ENCODE data around the gene CARD18.

DNA sequence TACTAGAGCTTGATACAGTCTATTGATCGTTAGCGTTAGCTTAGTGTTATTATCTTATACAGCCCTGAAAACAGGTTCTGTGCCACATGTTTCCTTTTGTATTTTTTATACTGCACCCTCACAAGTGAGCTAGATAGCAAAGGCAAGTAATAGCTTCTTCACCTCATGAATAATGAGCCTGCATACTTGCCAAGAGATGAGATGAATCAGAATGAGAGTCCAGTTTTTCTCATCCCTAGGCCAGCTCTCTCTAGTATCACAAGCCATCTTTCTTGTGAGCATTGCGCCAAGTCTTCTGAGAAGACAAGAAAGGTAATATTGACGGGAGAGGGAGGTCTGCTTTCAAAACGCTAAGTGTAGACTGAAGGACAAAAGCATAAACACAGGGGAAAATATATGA is 8.7 kb upstream of the CARD18 start:
- TF ChIP-seq, protein P1, sequence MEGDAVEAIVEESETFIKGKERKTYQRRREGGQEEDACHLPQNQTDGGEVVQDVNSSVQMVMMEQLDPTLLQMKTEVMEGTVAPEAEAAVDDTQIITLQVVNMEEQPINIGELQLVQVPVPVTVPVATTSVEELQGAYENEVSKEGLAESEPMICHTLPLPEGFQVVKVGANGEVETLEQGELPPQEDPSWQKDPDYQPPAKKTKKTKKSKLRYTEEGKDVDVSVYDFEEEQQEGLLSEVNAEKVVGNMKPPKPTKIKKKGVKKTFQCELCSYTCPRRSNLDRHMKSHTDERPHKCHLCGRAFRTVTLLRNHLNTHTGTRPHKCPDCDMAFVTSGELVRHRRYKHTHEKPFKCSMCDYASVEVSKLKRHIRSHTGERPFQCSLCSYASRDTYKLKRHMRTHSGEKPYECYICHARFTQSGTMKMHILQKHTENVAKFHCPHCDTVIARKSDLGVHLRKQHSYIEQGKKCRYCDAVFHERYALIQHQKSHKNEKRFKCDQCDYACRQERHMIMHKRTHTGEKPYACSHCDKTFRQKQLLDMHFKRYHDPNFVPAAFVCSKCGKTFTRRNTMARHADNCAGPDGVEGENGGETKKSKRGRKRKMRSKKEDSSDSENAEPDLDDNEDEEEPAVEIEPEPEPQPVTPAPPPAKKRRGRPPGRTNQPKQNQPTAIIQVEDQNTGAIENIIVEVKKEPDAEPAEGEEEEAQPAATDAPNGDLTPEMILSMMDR (CRISPR knock-in tag; IDR thresholded peaks at IDR 0.05), result no peak
- TF ChIP-seq KLF9 (CRISPR knock-in tag; IDR thresholded peaks at IDR 0.05; ENCODE audit: low read depth) (no peak), ZNF225 (CRISPR knock-in tag; IDR thresholded peaks at IDR 0.05) (no peak), ZZZ3 (CRISPR knock-in tag; IDR thresholded peaks at IDR 0.05; ENCODE audit: borderline replicate concordance) (no peak), NR1H2 (CRISPR knock-in tag; IDR thresholded peaks at IDR 0.05; ENCODE audit: borderline replicate concordance, low read depth) (no peak), POLR2A (IDR thresholded peaks at IDR 0.05; ENCODE audit: insufficient read depth in 1 of 2, low read depth in 2 of 2, low read length in 2 of 2) (no peak), SKI (IDR thresholded peaks at IDR 0.05; ENCODE audit: partially characterized antibody) (no peak), GABPA (IDR thresholded peaks at IDR 0.05; ENCODE audit: low read depth, low read length) (no peak), GABPA (CRISPR knock-in tag; IDR thresholded peaks at IDR 0.05; ENCODE audit: low read depth) (no peak), MAZ (IDR thresholded peaks at IDR 0.05; ENCODE audit: borderline replicate concordance, low read depth, low read length) (no peak), MAZ (CRISPR knock-in tag; IDR thresholded peaks at IDR 0.05; ENCODE audit: low read depth) (no peak), ZNF598 (CRISPR knock-in tag; IDR thresholded peaks at IDR 0.05; ENCODE audit: borderline replicate concordance) (no peak)
- TF ChIP-seq, protein P2, sequence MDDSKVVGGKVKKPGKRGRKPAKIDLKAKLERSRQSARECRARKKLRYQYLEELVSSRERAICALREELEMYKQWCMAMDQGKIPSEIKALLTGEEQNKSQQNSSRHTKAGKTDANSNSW (CRISPR knock-in tag; IDR thresholded peaks at IDR 0.05; ENCODE audit: borderline replicate concordance), result no peak
- TF ChIP-seq, protein P3, sequence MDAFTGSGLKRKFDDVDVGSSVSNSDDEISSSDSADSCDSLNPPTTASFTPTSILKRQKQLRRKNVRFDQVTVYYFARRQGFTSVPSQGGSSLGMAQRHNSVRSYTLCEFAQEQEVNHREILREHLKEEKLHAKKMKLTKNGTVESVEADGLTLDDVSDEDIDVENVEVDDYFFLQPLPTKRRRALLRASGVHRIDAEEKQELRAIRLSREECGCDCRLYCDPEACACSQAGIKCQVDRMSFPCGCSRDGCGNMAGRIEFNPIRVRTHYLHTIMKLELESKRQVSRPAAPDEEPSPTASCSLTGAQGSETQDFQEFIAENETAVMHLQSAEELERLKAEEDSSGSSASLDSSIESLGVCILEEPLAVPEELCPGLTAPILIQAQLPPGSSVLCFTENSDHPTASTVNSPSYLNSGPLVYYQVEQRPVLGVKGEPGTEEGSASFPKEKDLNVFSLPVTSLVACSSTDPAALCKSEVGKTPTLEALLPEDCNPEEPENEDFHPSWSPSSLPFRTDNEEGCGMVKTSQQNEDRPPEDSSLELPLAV (CRISPR knock-in tag; conservative IDR thresholded peaks at IDR 0.05; ENCODE audit: low read depth), result no peak
- TF ChIP-seq, protein P4, sequence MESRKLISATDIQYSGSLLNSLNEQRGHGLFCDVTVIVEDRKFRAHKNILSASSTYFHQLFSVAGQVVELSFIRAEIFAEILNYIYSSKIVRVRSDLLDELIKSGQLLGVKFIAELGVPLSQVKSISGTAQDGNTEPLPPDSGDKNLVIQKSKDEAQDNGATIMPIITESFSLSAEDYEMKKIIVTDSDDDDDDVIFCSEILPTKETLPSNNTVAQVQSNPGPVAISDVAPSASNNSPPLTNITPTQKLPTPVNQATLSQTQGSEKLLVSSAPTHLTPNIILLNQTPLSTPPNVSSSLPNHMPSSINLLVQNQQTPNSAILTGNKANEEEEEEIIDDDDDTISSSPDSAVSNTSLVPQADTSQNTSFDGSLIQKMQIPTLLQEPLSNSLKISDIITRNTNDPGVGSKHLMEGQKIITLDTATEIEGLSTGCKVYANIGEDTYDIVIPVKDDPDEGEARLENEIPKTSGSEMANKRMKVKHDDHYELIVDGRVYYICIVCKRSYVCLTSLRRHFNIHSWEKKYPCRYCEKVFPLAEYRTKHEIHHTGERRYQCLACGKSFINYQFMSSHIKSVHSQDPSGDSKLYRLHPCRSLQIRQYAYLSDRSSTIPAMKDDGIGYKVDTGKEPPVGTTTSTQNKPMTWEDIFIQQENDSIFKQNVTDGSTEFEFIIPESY (CRISPR knock-in tag; IDR thresholded peaks at IDR 0.05), result no peak

Data from HepG2 (cell line).